HepG2 (cell line): ENCODE results near the gene PACSIN1.

Experiments
- ELF1 ChIP-seq: sonication (generic); formaldehyde crosslinking; IDR thresholded peaks from 2 replicates; pipeline ENCODE4 v1.4.0; 2020; ENCODE audit warnings: missing genetic modification reagents
- EZH2 ChIP-seq: conservative IDR thresholded peaks from 2 replicates; pipeline ENCODE4 v1.6.1; 2012; ENCODE audit warnings: mild to moderate bottlenecking, low read depth, low read length, moderate library complexity
- USF2 ChIP-seq, 2 experiments: sonication (generic) in 1 of 2; formaldehyde crosslinking in 1 of 2; IDR thresholded peaks; 2 replicates each; pipeline versions ENCODE4 v1.5.1 to v1.6.1; 2011 to 2020; ENCODE audit warnings: borderline replicate concordance in 1 of 2, low read depth in 1 of 2, low read length in 1 of 2, mild to moderate bottlenecking in 1 of 2, missing genetic modification reagents in 1 of 2, moderate library complexity in 1 of 2
- ZNF512B ChIP-seq: sonication (generic); formaldehyde crosslinking; IDR thresholded peaks from 2 replicates; pipeline ENCODE4 v1.5.1; 2020; ENCODE audit warnings: missing genetic modification reagents, mild to moderate bottlenecking, borderline replicate concordance

GRCh38 chr6:34561227-34561530 is 95.3 kb downstream of the PACSIN1 start:
- no peak for TF ChIP-seq EZH2
- TF ChIP-seq USF2 (IDR thresholded peaks at IDR 0.05; ENCODE audit: low read depth, low read length), result no peak
- no peak for TF ChIP-seq USF2 (CRISPR knock-in tag; IDR thresholded peaks at IDR 0.05; ENCODE audit: borderline replicate concordance)
- no peak for TF ChIP-seq ZNF512B (CRISPR knock-in tag)
- no peak for TF ChIP-seq ELF1 (CRISPR knock-in tag)
